Muscle of back (tissue), 11 donors: Measurements from ENCODE around the gene NUDT8. TPM values are rescaled to one million over a fixed set of nuclear protein-coding genes. Genes with fewer than 3 reads are reported as not detected.
"Not testable (repeated sequence)": the region's sequence is repeated elsewhere in the genome, so short reads cannot be mapped to it uniquely, and the experiment has no call there.

ENCODE experiments used
- DNase-seq, 3 donors: peaks; one replicate each; pipeline versions ENCODE4 v3.0.0 to v3.0.0-alpha.2; 2013
- polyA plus RNA-seq, 10 donors: library from polyadenylated mRNA; unstranded; fragments of 120-200 nt; gene quantifications; one replicate each; pipeline ENCODE4 v1.2.1, GENCODE V29; 2013; ENCODE audit not compliant: insufficient read length in 10 of 10

NUDT8 gene
- polyA plus RNA-seq, 10 donors, result 2.3 to 5.5 (median 3.6) TPM

DNA sequence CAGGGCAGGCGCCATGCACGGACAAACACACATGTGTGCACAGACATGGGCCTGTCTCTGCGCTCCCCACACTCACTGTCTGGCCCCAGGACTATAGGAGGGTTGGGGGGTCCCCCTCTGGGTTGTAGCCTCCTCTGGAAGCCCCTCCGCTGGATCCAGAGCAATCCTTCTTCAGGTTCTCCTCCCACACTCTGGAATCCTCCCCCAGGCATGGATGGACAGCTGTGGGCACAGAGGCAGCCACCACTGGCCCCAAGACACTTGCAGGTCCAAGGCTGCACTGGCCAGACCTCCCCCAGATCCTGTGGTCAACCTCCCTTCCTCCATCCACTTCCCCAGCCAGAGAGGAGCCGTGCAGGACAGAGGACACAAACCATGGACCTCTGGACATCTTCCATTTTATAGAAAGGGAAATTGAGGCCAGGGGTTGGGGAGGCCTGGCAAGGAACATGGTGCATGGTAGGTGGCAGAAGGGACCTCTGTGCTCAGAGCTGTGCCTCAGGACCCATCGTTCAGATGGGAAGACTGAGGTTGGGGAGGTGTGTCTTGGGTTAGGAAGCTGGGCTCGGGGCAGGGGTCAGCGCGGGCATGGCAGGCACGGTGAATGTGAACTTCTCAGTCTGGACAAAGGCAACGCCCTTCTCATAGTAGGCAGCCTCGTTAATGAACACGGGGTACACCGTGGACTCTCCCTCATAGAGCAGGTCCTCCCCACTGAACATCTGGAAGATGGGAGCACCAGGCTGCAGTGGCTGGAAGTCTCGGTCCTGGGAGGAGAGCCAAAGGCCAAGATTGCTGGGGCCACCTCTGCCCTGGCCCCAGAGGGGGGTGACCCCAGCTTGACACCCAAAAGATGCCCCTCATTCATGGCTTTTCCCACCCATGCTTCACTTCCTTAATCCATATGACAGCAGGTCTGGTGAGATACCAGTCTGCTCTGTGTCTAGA is 12.7 kb upstream of the NUDT8 start:
- no peak for DNase-seq

DNA sequence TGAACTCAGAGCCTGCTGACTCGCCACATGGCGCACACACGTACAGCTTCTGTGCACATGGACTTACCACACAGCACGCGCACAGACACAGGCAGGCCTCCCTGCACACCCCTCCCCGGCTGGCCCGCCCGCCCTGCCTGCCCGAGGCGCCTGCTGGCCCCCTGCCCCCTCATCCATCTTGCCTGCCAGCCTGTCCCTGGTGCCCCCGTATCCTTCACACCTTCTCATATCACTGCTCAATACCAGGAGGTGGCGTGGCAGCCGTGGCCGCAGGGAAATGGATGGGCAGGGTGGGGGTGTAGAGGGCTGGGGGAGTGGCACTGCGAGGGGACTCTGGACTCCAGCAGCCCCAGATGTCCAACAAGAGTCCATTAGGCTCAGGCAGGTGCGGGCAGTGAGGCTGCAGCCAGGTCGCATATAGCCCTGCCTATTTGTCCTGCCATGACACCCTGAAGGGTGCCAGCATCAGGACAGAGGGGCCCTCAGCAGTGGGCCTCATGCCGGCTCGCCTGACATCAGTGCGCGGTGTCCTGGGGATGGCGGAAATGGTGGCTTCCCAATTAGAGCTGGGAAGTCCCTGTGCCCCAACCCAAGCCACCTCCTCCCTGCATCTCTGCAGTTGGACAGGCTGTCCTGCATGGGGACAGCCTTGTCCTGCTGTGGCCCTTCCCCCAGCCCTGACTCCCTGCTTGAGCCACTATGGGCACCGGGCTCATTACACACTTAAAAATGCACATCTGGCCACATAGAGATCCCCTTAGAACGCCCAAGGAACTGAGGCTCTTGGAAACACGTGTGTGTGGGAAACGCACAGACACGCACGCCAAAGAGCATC is 11.8 kb upstream of the NUDT8 start:
- no peak for DNase-seq

DNA sequence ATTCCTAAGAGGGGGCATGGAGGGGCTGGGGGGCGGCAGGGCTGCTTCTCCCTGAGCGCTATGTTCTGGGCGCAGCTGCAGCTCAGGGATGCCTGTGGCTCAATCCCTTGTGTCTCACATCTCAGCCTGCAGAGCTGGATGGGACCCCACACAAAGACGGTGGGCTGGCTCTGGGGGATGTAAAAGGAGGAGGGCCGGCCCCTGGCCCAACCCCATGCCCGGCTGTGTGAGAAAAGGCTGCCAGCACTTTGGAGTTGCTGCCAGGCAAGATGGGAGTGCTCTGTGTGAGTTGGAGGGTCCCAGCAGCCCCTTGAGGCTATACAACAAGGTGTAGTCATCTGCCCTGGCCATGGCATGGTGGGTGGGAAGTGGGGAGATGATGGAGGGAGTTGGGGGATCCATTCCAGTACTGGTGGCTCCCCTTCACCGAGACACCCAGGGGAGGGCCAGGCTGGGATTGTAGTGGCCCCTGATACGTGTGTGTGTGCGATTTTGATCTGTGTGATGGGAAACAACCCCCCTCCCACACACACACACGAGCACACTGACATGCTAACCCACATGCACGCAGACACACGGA is 11.1 kb upstream of the NUDT8 start:
- DNase-seq, result no peak

DNA sequence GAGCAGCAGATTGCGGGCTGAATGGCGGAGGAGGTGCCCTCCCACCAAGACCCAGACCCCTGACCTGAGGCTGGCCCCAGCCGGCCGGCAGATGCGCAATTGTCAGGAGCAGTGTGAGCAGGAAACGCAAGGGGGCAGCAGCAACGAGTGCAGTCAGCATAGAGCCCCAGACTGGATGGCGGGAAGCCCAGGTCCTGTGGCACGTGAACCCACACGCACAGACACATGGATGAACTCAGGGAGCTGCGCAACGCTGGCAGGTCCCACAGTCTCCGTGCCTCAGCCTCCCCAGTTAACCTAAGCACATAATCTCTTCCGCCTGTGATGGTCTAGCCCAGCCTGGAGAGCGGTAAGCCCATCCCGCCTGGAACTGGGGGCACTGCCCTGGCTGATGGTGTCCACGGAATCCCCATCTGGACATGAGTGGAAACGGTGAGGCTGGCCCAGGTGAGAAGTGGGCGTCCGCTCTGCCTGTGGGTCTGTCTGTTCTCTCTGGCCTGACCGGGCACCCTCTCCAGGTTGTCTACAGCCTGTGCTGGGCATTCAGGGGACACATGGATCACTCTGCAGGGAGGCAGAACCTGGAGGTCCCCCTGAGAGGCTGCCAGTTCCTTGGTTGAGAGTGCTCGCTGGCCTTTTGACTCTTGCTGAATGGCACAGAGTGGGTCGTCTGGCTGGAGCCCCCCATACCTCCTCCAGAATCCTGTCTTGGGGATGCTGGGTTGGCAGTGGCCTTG is 10.5 kb upstream of the NUDT8 start:
- DNase-seq, result peak in 2 of 3 donors; percentile 43 to 63

DNA sequence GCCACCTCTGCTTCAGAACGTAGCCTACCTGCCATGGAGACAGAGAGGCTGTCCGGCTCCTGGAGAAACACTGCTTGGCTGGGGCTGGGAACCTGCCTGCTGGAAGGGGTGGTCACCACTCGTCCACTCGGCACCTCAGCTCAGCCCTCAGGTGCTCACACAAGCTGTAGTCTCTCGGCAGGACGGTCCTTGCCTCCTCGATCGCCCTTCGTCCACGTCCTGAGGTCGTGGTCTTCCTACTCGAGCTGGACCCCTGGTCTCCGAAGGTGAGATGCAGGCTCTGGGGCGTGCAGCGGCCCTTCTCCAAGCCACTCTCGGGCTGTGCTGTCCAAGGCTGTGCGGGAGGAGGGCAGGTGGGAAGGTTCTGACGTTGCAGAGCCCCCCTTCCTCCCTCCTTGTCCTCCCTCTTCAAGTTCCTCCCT is 9.7 kb upstream of the NUDT8 start, which contains the start of gene TBX10:
TBX10 (minus strand) TSS at position 326 of the 422 bp plus-strand sequence; CDS start at position 35, 291 bp downstream.
- no peak for DNase-seq

DNA sequence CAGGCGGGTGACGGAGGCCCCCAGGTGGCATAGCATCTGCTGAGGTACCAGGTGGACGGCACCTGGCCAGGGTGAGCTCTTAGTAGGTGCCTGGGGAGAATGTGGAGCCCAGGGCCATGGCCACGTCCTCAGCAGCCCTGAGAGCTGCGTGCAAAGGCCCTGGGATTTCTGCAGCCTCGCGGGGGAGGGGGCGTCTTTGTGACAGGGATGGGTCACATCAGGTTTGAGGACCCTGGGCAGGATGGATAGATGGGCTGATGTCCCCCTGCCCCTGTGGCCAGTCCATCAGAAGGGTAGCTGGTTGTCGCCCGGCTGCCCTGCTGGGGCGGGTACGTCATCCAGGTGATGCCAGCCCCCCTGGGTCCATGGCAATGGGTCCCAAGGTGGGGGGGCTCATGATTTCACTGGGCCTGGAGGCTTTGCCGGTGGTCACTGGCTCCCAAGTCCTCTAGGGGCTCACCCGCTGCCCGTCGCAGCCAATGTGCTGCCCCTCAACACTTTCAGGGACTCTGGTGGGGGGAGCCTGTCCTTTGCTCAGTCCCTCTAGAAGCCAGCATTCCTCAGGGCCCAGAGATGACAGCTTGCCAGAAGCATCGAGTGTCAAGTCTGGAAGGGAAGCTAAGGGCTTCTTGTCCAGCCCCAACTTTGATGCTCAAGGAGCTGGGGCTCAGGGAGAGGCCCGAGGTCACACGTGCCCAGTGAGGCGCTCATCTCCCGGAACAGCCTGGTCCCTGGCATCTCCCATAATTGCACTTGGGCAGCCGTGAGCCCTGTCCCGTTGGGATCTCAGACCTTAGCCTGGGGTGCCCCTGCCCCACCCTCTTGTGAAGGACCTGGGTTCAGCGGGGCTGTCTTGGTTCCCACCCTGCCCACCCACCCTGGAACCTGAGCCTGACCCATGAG is 9.0 kb upstream of the NUDT8 start:
- DNase-seq, result no peak

DNA sequence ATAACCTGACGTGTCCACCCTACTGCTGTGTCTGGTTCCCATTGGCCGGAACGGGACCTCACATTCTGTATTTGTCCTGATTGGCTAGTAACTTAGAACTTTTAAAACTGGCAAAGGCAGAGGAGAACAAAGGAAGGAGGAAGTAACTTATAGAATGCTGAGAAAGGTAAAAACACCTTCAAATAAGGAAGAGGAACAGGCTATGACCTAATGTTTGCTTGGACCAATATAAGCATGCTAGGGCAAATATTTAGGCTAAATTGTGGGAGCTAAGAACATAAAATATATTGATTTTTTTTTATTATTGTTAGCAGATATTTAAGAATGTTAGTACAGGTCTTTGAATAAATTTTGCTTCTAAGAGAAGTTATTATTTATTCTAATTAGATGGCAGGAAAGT is 7.7 kb upstream of the NUDT8 start:
- not testable (repeated sequence) for DNase-seq

DNA sequence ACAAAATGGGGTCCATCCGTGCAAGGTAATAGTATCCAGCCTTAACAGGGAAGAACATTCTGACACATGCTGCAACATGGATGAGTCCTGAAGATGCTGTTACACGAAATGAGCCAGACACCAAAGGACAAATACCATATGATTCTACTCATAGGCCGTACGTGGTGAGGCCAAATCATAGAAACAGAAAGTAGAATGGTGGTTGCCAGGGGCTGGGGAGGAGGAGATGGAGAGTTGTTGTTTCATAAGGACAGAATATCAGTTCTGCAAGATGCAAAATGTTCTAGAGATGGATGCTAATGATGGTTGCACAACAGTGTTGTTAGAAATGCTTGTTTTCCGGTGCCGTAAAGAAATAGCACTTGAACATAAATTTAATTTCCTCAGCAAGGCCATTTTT is 7.2 kb upstream of the NUDT8 start:
- DNase-seq, result no peak

DNA sequence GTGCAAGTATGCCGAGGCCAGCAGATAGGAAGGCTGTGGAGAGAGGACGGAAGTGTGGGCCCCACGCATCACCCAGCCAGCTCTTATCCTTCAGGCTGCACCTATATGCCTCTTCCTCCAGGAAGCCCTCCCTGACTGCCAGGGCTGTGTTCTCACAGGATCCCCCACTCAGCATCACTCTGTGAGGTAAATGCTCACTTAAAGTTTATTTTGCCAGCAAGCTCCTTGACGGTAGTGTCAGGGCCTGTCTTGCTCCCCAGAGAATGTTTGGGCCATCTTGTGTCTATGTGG is 5.4 kb upstream of the NUDT8 start:
- DNase-seq, result no peak

DNA sequence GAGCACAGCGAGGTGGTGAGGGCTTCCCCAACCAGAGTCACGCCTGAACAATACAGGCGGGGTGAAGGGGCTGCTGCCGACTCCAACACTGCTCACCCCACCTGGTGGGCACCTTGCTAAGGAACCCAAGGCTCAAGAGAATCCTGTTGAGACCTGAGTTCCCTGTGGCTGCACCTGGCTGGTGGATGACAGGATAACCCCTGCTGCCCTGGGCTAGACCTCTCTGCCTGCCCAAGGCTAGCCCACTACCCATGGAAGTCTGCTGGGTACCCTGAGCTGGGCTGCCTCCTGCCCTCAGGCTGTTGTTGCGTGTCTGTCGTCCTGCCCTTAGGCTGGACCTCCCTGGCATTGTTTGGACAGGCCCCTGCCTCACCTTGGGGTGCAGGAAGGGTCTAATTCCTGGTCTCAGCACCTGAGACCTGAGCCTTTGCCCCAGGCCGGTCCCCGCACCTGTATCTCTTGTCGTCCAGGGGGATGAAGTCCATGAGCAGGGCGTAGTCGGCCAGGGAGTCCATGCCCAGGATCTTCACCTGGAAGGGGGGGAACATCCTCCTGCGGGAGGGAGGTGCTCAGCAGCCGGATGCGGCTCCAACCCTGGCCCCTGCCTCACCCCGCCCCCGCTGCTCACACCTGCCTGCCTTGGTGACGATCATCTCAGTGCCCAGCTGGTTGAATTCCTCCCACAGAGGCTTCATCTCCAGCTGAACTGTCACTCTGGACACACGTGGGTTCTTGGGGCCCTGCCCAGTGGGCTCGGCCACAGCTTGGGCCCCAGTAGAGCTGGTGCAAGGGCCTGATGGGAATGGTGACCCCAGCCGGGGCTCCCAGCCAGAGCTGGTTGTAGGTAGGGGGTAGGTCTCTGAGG is 4.9 kb upstream of the NUDT8 start:
- no peak for DNase-seq

DNA sequence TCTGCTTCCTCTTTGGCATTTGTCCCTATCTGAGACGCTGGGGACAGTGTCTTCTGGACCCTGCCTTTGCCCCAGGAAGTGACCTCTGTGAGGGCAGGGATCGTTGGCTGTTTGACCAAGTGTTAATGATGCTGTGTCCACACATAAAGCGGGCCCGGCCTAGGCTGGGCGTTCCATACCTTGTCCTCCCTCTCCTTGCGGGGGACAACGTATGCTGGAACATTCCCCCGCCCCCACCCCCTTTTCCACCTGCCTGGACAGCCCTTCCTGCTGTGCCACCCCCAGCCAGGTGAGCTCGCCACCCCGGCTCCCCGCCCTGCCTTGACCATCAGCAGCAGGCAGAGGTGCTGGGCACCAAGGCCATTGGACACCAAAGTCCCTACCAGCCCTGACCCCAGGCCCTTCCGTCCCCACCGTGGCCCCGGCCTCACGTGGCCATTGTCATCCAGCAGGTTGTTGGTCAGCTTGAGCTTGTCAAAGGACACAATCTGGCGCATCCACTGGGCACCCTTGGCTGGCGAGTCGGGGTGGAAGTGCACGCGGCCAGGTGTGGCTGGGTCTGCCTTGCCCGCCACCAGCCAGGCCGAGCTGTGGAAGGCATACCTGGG is 4.1 kb upstream of the NUDT8 start:
- DNase-seq, result no peak

DNA sequence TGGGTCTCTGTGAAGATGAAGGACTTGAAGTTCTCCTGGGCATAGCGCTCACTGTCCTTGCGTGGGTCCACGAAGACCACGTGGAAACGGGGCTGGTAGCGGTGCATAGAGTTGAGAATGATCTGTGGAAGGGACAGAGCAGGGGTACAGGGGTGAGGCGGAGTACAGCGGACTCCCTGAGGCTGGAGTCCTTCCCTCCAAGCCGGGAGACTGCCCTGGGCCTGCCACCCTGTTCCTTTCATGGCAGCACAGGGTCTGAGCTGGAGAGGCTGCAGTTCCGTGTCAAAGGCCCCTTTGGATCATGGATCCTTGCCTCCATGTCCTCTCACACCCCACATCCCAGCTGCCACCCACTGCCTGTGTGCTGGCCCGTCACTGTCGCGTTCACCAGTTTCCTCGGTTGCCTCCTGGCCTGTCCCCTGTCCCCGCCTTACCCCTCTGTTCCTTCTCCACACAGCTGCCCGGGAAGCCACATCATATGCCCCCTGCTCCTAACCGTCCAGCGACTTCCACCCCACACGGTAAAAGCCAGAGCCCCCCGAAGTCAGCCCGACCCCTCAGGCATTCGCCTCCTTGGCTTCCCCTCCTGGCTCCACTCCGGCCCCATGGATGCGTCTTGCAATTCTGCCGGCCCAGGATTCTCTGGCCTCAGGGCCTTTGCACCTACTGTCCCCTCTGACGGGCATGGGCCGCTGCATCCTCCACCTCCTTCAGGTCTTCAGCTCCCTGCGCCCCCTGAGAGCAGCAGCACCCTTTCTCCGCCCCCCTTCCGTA is 3.4 kb upstream of the NUDT8 start:
- DNase-seq, result no peak

DNA sequence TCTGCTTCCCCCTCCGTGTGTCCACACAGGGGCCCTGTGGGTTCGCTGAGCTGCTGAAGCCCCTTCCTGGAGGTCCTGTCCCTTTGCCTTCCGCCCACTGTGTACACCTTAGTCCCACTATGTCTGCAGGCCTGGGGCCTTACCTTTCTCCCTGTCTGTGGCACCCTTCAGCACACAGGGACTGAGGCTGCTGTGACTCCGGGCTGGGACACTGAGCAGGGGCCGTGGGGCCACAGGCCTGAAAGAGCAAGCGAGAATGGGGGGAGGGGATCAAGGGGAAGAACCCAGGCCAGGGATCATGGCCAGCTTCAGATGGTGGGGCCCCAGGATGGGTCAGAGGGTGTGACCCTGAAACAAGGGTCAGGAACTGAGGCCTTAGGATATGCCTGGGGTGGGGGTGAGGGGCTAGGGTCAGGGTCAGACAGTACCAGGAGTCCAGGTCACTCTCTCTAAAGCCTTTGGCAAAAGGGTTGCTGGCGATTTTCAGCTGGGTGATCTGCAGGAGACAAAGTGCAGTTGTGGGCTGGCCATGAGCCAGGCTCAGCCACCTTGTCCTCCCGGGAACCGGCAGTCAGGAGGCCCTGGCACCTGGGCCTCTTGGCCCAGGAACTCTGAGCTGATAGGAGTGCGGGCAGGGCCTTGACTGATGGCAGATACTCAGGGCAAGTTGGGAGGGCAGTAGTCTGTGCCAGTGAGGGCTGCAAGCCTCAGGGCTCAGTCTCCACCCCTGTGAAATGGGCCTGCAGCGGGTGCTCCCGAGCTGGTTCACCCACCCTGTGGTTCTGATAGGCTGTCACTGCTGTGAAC is 2.6 kb upstream of the NUDT8 start:
- no peak for DNase-seq

DNA sequence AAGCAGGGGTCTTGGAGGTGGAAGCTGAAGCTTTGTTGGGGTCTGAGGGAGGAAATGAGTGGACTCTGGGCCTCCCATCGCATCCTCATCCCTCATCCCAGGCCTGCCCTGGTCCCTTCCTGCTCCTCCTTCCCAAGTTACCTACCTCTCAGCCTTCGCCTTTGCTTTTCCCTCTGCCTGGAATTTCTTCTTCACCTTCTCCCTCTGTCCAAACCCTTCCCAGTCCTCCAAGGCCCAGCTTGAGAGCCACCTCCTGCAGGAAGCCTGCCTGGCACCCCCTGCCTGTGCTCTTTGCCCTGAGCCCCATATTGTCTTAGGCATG is 2.1 kb upstream of the NUDT8 start:
- DNase-seq, result no peak

DNA sequence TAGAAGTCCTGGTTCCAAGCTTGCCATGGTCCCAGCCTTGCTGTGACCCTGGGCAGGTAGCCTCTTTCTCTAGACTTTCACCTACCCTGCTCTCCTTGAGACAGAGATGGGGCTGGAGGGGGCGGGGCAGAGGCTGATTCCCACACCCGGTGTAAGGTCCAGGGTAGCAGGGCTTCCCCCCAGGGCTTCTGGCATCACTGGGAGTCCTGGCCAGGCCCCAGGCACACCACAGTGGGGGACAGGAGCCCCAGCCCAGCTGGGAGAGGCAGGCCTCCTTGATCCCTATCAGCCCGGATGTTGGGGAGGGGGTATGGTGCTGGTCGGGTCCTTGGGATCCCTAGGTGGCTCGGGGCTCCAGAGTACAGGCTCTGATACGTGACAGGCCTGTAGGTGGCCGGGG is 1.7 kb upstream of the NUDT8 start:
- no peak for DNase-seq

DNA sequence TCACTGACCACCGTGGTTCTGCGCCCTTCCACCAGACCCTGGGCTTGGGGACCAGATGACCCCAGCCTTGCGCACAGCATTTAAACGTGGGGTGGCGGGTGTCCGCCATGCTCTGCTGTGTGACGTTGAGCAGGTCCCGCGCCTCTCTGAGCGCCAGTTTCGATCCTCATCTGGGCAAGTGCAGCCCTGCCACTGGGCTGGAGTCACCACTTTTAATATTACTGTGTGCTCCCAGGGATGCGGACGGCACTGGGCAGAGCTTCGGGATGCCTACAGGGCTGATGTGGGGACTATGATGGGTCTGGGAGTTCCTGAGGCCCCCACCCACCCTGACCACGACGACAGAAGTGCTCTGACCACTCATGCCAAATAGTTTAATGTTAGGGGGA is 1.2 kb upstream of the NUDT8 start:
- DNase-seq, result no peak

DNA sequence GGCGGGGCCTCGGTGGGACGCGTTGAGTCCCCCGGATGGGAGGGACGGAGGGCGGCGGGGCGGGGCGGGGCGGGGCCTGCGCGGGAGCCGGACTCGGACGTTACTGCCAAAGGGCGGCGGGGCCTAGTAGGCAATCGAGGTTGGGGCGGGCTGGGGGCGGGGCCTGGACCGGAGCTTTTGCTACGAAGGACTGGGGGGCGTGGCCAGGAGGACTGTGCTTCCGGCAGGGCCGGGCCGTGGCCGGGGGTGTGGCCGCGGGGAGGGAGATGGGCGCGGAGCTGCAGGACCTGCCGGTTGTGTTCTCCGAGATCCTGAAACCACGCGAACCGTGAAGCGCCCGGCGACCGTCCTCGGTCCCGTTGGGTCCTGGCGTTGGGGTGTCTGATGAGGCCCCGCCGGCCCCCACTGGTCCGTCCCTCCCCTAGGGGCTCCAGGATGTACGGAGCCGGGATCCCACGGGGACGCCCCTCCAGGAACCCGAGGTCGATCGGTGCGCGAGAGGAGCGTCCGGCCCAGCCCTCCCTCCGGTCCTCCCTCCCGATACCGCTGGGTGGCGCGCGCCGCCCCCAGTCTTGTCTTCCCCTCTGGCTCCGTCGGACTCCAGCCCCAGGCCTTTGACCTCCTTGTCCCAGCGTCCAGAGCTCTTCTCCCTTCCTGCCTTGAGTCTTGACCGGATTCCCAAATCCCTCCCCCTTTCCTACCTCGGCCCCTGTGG is 648 bp upstream of the NUDT8 start:
- DNase-seq, result peak; percentile 96 to 98 (median 97)
